GM21360 (cell line): ENCODE data around the gene PHLPP1.
A peak's percentile ranks its signal among the peaks of the same experiment; 100 is the strongest.
"Not testable (repeated sequence)": the region's sequence is repeated elsewhere in the genome, so short reads cannot be mapped to it uniquely, and the experiment has no call there.

Experiments used
- ATAC-seq: cut with Tn5 transposase; IDR thresholded peaks from one replicate; pipeline ENCODE4 v1.9.1; 2021; ENCODE audit warnings: mild to moderate bottlenecking, moderate library complexity; ENCODE audit not compliant: unreplicated experiment

The PHLPP1 gene

DNA sequence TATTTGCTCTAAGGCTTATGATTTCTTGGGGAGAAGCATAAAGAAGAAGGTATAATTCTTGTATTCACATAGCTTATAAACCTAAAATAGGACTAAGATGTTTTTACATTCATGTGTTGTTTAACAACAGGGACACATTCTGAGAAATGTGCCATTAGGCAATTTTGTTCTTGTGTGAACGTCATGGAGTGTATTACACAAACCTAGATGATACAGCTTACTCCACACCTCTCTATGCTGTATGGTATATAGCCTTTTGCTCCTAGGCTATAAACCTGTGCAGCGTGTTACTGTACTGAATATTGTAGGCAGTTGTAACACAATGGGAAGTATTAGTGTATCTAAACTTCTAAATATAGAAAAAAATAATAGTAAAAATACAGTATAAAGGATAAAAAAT lies 92.1 kb downstream of the PHLPP1 start:
- no peak for ATAC-seq

DNA sequence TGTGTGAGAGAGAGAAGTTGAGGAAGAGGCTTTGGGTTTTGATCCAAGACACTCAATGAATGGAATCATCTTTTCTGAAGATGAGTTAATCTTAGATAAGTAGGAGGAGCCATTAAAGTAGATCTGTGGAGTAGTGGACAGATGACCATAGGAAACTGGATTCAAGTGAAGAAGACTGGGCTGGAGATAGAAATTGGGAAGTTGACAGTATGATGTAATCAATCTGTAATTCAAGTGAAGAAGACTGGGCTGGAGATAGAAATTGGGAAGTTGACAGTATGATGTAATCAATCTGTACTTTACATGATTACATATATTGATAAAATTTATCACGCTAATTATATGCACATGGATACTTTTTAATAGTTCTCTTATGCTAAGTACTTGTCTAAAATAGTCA lies 92.8 kb downstream of the PHLPP1 start:
- ATAC-seq: no peak

DNA sequence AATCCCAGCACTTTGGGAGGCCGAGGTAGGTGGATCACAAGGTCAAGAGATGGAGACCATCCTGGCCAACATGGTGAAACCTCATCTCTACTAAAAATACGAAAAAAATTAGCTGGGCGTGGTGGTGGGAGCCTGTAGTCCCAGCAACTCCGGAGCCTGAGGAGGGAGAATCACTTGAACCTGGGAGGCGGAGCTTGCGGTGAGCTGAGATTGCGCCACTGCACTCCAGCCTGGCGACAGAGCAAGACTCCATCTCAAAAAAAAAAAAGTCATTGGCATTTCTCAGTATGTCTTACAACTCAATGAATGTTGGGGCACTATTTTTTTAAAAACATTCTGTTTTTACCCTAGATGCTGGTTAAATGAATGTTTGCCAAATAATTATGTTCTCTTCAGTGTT lies 94.1 kb downstream of the PHLPP1 start:
- ATAC-seq: not testable (repeated sequence)

DNA sequence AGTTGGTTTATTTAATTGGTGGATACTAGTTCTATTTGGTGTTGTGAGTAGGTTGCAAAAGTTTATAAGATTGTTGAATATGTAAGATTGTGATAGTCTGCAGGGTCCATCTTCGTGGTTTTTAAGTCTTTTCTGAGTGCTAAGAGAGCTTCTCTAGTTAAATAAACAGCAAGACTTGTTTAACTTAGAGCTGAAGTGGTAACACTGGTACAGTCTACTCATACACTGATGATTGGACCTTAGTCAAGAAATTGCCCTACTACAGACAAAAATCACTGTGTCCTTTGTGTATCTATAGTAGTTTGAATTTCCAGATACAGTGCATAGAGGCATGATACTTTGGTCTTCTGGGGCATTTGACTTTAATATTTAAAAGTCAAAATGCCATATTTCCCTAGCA lies 94.6 kb downstream of the PHLPP1 start:
- ATAC-seq: no peak

DNA sequence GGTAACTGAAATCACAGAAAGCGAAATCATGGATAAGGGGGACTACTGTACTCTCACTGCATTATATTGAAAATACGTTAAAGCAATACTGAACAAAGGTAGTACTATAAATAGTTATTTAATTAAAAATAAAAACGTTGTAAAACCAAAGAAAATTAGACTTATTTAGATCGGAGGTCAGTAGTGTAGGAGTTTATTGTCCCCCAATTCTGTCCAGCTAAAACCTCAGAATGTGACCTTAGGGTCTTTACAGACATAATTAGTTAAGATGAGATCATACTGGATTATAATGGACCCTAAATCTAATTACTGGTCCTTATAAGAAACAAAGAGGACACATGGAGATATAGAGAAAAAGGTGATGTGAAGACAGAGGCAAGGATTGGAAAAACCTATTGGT lies 95.3 kb downstream of the PHLPP1 start:
- ATAC-seq: no peak

DNA sequence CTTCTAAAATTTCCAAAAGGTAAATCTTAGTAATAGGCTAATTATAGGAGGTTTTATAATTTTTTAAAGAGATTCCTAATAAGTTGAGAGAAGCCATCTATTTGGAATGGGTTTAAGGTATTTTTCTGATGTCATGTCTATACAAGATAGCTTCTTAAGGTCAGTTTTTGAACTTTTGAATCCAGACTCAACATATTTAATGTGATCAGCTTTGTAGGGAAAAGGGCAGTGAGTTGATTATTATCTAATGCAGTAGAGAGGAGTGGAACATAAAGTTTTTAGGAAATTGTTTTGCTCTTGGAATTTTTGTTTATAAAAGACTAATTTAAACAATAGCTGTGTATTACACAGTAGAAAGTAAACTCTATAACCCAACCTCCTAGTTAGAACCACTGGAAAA lies 96.3 kb downstream of the PHLPP1 start:
- ATAC-seq: no peak

DNA sequence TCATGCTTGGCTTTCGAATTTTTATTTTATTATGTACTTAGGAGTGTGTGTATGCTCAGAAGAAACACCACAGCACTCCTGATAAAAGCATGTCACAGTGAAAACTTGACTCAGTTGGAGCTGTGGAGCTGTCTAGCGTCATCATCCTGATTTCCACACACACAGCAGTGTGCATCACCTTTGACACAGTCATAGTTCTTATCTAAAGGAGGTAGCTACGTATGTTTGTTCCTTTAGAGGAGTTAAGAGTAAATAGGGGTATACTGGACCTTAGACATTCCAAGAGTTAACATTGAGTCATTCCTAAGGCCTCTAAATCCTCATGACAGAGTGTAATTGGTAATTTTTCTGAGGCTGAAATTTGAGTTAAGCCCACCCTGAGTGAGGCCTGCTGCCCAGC lies 96.9 kb downstream of the PHLPP1 start:
- no peak for ATAC-seq

DNA sequence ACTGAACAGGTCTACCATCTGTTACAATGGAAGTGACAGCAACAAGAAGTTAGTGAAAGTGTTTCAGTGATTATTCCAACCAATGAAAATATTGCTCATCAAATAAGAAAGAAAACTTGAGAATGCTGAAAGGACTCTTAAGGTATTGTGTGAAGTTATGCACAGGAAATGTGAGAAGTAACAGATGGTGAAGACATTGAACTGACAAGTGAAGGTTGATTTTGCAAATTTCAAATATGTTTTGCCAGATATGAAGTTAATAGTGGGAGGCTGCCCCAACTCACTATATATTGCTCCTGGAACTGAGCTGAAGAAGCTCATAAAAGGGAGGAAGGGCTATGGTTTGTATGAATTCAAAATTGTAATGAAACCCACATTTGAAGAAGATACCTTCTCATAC lies 97.5 kb downstream of the PHLPP1 start:
- no peak for ATAC-seq

DNA sequence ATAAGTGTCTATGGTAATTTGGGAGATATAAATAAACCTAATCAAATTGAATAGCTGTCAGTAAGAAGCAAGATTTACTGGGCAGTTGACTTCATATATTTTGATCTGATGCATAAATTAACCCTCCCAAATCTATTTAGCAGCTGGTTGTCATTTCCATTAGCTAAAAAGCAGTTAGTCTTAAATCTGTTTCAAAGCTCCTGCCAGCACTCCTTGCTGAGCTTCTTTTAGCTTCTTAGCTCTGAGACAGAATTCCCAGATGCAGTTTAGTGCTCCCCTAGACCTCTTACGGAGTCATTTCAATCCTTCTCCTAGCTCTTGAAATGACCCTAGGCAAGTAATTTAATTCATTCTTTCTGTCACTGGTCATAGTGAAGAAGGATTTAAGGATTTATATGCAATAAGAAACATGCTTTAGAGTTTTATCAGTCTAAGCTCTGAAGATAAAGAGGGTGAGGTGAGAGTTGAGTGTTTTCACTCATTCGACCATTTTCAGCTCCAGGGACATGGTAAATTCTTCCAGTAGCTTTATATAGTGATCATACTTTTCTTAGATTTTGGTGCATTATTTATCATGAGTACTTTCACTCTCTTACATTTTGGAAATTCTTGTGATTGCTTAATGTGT lies 98.9 kb downstream of the PHLPP1 start:
- ATAC-seq: no peak

DNA sequence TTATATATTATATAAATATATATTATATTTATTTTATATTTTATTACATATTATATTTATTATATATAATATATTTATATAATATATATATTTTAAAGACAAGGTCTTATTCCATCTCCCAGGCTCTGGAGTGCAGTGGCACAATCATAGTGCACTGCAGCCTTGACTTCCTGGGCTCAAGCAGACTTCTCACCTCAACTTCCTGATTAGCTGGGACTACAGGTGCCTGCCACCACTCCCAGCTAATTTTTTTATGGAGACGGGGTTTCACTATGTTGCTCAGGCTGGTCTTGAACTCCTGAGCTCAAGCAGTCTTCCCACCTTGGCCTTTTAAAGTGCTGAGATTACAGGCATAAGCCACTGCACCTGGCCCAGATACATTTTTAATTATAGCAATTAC lies 110.0 kb downstream of the PHLPP1 start:
- no peak for ATAC-seq

DNA sequence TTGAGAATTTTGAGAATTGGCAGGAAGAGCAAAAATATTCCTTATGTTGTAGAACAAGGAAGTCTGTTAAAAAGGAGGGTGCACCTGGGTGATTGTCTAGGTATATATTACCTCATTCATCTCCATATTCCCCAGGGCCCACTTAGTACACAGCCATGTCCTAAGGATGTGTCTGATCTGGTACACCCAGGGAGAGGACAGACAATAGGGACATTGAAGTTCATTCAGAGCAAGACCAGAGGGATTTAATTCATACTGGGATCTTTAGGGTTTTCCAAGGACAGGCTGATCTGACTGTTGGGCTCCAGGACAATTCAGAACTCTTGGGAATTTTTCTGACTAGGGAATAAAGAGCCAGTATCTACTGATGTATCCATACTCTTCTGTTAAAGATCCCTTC lies 112.1 kb downstream of the PHLPP1 start:
- ATAC-seq: no peak

DNA sequence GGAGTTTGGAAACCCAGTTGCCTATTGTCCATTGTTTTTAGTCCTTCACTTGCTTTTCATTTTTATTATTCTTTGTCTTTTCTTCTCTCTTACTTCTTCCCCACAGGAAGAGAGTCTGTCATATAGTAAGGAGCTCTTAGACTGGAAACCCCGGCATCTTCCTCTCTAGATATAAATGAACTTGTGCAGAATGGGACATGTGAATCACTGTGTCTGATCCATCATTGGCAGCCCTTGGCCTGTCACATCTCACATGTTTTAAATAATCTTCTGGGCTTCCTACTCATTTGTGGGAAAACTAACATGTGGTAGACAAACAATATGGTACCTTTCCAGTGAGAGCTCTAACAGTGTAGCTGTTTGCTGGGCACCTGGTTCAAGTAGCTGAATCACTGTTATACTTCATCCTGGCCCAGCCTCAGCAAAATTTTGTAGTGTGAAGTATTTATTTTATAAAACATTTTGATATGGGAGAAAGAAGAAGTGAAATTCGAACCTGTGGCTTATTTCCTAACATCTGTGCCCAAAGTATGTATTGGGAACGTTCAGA lies 112.8 kb downstream of the PHLPP1 start:
- ATAC-seq: no peak

DNA sequence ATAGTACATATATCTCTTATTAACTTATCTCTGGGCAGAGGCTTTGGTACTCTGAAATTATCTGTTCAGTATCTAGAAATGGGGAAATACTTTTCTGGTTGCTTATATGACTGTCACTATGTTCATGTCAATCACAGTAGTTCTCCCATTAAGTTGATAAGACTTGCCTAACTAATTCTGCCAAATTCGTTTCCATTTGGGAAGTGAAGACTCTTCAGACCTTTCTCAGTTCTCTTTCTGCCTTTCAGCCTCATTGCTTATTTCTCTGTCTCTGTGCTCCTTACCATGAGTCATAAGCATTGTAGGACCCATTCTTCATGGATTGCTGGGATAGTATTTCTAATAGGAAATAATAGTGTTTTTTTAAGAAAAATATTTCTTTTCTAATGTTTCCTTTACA lies 113.5 kb downstream of the PHLPP1 start:
- ATAC-seq: peak; percentile 37

DNA sequence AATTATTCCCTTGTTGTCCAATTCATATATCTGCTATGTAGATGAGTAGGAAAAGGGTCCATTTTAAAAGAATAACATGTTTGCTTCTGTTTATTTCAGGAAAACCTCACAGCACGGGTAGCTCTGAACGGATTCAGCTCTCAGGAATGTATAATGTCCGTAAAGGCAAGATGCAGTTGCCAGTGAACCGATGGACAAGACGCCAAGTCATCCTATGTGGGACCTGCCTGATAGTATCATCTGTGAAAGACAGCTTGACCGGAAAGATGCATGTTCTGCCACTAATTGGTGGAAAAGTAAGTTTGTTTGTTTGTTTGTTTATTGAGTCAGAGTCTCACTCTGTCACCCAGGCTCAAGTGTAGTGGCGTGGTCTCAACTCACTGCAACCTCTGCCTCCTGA lies 114.6 kb downstream of the PHLPP1 start:
- ATAC-seq: no peak

DNA sequence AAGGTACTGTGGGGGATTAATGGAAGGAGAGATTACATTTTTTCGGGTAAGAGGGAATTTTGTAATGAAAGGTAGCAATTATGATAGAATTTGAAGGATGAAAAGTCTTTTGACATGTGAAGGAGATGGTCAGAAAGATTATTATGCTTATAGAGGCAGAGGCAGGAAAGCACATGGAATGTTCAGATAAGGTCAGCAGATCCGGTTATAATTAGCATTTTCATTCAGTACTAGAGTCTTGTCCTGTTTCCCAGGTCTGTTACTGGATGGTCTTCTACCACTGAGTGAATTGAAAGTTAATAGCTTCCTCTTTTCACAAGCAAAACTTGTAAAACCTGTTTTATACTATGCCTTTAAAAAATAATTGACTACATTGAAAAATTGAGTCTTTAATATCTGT lies 116.9 kb downstream of the PHLPP1 start:
- ATAC-seq: peak; percentile 33

DNA sequence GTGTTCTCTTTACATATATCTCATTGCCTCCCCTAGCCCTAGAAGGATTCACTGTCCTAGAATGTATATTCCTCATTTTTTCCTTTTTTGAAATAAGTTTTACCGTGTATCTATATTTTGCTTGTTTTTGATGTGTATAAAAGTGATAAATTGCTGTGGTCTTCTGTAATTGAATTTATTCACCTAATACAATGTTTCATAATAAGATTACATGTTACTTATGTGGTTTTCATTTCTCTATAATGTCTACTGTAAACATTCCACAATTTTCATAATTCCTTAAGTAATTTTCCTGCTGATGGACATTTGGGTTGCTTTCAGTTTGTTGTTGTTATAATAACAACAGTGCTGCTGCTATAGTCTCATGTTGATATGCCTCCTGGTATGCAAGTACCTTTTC lies 118.2 kb downstream of the PHLPP1 start:
- no peak for ATAC-seq

DNA sequence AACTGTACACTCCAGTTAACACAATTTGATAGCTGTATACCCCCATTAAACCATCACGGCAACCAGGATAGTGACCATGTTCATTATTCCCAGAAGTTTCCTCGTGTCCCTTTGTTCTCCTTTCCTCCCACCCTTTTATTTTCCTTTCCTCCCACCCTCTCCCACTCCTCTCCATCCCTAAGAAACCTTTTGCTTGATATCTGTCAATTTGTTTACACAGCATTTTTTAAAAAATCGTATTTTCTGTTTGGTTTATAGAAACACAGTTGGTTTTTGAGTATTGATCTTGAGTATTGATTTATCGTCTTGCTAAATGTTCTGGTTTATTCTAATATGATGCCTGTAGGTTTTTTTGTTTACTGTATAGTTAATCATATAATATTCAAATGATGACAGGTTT lies 119.4 kb downstream of the PHLPP1 start:
- ATAC-seq: no peak

DNA sequence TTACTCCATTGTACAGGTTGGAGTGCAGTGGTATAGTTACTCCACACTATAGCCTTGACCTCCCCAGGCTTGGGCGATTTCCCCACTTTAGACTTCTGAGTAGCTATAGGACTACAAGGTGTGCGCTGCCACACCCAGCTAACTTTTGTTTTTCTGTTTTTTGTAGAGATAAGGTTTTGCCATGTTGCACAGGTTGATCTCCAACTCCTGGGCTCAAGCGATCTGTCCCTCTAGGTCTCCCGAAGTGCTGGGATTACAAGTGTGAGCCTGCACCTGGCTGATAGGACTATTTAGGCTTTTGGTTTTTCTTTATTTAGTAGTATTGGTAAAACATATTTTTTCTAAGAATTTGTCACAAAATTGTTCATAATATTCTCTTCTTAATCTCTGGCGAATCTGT lies 121.7 kb downstream of the PHLPP1 start:
- no peak for ATAC-seq

DNA sequence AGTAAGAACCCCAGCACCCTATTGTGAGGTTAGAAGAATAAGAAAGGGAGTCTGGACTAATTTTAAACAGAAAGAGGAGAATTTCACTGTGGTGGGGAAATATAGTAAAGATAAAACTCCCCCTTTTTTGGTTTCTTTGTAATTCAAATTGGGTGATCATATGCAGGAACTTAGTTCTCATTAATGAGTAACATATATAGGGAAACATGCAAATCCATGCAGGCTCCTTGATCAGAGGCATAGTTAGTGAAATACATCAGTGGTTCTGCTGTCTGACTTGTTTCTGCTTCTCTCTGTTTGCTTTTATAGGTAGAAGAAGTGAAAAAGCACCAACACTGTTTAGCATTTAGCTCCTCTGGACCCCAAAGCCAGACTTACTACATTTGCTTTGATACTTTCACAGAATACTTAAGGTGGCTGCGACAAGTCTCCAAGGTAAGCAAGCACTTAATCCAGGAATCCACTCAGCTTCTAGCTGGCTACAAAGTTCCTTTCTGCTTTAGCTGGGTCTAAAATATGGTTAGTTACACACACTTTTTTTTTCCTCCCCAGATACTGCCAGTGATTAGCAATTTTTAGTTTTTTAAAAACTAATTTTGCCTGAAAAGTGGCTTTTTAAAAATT lies 123.2 kb downstream of the PHLPP1 start:
- no peak for ATAC-seq

DNA sequence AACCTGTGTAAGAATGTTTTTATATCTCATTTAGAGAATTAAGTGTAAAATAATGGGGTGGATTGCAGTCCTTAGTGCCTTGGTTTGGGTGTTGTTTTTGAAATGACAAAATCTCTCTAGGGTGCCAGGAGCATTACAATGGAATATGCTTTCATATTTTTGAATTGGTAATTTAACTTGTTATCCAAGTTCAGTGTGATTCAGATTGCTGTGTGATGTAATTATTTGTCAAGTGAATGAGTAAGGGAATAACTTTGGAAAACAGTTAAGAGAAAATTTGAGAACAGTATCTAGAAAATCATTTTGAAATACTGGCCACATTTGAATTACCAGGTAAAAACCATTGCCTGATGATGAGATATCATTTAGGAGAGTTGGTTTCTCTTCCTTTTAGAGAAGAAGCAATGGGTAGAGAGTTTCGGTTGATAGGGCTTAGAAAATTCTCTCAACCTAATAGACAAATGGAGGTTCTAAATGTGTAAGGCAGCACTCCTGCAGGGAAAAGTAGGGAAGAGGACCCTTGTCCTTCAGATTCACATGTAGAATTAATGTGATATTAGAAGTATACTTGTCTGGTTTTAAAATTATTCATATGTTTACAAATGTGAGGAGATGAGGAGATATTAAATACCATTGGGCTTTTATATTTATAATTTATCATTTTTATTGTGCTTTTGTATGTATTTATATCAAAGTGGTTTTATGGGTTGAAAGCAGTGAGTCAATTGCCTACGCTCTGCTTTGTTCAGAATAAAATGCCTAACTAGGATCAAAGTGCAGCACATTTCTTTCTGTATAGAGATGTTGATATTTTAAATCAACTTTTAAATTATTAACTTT lies 124.8 kb downstream of the PHLPP1 start:
- no peak for ATAC-seq

DNA sequence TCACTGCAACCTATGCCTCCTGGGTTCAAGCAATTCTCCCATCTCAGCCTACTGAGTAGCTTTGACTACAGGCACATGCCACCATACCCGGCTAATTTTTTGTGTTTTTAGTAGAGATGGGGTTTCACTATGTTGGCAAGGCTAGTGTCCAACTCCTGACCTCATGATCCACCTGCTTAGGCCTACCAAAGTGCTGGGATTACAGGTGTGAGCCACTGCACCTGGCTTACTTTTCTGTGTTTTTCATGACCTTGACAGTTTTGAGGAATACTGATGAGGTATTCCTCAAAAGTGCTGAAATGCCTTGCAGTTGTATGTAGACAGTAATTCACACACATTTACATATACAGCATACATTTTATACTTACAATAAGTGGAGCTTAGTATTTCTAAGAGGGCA lies 126.1 kb downstream of the PHLPP1 start:
- no peak for ATAC-seq

DNA sequence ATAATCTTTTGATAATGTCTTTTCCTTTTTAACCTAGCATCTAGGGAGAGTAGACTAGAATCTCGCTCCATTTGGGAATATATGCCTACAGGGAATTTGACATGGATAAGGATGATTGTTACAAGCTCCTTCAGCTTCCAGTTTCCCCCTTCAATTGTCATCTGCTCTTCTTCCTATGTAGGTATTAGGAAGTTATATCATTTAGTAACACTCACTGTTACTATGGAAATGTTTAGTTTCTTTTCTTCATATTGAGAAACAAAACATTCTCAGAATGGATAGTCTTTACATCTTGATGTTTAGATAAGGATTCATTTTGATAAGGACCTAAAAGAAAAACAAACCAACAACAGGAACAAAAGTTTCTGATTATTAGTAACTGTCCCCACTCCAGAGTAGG lies 127.6 kb downstream of the PHLPP1 start:
- ATAC-seq: no peak
